GM20000 (cell line): ENCODE results near the gene TMC1.

Experiments used
- DNase-seq: peaks from one replicate; pipeline ENCODE4 v3.0.0; 2012; ENCODE audit warnings: low spot score
- TF ChIP-seq, protein P1 (sequence below): IDR thresholded peaks from 2 replicates; pipeline ENCODE4 v1.5.1; 2012; ENCODE audit warnings: mild to moderate bottlenecking, control low read depth; ENCODE audit errors: extremely low read depth, missing control alignments

The TMC1 gene

DNA sequence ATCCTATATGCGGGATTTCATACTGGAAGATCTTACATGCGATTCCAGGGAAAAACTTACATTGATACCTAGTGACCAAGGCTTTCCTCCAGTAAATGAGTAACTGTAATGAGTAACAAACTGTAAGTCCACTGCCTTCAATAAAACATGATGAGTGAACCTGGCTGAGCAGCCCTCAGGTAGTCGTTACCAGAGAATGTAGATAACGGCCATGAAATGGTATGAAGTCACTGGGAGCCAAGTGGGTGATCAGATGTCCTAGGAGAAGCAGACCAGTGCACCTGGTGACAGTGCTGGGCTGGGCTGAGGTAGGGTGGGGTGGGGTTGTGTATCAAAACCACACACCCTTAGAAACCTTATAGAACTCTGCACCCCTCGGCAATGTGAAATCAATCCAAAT lies 227.9 kb downstream of the TMC1 start:
- TF ChIP-seq, protein P1, sequence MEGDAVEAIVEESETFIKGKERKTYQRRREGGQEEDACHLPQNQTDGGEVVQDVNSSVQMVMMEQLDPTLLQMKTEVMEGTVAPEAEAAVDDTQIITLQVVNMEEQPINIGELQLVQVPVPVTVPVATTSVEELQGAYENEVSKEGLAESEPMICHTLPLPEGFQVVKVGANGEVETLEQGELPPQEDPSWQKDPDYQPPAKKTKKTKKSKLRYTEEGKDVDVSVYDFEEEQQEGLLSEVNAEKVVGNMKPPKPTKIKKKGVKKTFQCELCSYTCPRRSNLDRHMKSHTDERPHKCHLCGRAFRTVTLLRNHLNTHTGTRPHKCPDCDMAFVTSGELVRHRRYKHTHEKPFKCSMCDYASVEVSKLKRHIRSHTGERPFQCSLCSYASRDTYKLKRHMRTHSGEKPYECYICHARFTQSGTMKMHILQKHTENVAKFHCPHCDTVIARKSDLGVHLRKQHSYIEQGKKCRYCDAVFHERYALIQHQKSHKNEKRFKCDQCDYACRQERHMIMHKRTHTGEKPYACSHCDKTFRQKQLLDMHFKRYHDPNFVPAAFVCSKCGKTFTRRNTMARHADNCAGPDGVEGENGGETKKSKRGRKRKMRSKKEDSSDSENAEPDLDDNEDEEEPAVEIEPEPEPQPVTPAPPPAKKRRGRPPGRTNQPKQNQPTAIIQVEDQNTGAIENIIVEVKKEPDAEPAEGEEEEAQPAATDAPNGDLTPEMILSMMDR, result no peak
- DNase-seq, result no peak

DNA sequence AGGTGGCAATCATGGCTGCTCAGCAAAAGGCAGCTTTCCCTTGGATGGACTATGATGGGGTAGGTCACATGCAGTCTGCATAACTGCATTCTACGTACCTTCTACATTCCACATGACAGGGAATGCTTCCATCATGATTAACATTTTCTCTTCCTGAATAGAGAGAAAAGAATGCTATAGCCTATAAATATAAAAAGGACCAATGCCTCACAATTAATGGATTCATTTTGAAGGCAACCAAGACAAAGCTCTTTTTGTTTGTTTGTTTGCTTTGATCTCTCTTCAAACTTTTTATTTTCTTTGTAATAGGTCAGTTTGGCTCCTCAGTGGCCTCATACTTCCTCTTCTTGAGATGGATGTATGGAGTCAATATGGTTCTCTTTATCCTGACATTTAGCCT lies 230.1 kb downstream of the TMC1 start:
- TF ChIP-seq, protein P1, result no peak
- DNase-seq, result no peak

DNA sequence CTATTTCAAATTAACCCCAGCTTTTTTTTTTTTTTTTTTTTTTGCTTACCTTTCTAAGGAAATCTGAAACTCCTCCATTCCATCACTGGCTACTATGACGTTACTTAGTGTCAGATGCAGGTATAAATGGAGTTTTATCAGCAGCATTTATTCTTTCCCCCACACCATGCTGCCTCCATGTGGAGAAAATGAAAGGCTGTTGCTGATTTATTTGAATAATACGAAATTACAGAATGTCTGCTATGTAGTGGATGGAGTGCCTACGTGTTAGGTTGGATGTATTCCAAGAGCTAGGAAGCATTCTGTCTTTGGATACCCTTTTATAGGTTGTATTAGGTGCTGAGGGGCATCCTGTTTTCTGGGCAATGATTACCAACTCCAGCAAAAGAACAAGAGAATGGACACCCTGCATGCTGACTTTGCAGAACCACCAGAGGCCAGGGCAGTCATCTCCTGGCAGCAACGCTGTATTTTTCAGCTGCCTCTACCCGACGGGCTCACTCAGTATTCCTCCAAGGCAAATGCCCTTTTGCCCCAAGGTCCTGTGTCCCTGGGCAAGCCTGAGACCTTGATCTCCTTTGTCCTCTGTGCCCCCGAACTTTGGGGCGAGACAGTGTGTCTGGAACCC lies 232.0 kb downstream of the TMC1 start:
- TF ChIP-seq, protein P1, result no peak
- DNase-seq, result no peak

DNA sequence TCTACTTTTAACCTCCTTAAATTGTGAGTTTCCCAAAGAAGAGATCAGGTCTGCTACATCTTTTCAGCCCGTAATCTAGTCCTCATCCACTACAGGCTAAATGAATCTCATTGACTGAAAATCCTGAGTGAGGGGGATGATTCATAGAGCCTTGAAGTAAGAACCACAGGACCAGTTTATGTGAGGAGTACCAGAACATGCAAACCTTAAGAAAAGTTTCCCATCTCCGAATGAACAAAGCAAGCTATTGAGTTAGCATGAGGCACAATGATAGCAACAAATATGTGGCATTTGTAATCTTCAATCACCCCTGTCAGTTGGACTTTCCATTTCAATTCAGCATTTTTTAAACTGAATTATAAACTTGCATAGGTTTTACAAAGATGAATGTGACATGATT lies 234.4 kb downstream of the TMC1 start:
- no peak for DNase-seq
- TF ChIP-seq, protein P1, result no peak

DNA sequence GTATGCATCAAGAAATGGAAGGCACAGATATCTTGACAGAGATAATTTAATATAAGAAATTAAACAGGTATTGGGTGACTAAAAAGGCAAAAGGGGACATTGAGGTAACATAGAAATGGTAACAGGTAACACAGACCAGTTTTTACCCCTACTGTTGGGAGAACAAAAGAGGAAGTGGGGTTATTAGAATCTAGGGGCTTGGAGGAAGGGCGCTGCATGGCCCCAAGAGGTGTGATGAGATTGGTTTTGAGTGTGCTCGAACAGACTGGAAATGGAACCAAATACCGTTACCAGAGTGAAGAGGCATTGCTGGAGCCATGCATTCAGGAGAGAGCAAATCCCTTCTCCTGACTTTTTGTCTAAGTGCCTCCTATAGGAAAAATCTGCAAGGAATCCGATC lies 237.5 kb downstream of the TMC1 start:
- TF ChIP-seq, protein P1, result no peak
- no peak for DNase-seq

DNA sequence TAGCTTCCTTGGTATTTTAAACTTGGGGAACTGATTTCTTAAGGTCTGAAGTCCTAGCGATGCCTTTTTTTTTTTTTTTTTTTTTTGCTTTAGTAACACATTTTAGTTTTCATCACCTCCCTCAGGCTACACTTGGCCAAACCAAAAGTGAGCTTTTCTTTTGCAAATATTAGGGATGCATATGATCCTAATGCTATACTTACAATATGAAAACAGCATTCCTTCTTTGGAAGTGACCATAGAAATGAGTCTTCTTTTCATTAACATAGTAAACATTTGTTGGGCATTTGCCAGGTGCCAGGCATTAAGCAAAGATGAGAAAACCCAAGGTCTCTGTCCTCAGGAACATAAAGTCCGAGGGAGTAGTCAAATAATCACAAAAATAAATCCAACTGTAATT lies 241.6 kb downstream of the TMC1 start:
- DNase-seq, result no peak
- TF ChIP-seq, protein P1, result no peak

DNA sequence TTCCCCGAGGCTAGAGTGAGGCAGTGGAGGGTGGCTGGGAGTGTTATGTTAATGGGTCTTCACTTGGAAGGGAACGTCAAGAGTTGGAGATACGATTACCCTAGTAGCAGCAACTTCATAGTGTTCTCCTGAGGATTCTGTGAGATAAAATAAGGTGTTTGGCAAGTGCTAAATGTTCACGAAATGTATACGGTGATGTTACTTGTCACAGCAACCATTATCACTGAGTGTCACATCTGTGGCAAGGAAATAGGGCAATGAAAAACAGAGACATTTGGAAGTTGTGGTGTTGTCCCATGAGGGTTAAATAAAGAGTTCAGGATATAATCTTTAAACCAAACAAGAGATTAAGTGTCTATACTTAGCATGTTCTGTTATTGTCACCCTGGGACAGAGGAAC lies 248.1 kb downstream of the TMC1 start:
- no peak for DNase-seq
- TF ChIP-seq, protein P1, result no peak

DNA sequence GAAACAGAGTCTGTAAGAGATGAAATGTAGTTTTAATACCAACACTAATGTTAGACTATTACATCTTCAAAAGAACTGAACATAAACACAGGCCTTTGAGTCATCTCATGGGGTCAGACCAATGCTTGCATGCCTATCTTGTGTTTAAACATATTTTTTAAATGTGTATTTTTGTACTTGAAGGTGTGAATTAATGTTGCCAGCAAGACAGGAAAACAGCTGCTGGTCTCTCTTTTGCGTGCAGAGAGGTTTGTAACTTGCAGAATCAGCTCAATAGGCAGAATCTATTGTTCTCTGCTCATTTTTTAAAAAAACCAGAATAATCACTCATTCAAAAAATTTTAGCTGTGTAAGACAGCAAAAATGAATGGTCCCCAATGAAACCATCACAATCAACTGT lies 251.3 kb downstream of the TMC1 start:
- TF ChIP-seq, protein P1, result no peak
- no peak for DNase-seq
